Upper lobe of left lung (tissue), 4 donors: ENCODE measurements around the gene ACTN4.
"Not testable (repeated sequence)": the region's sequence is repeated elsewhere in the genome, so short reads cannot be mapped to it uniquely, and the experiment has no call there.

Source experiments
- CTCF ChIP-seq, 6 experiments: fragments of 450-650 bp in 4 of 6; fragments of 200-600 bp in 2 of 6; sonication (generic) in 2 of 6; IDR thresholded peaks; one replicate each; pipeline ENCODE4 v1.5.1; 2016 to 2019; ENCODE audit warnings: antibody characterized with exemption in 6 of 6
- EP300 ChIP-seq, 4 donors: sonication (generic); formaldehyde crosslinking; IDR thresholded peaks; one replicate each; pipeline ENCODE4 v1.5.1; 2017; ENCODE audit warnings: antibody characterized with exemption in 4 of 4, control low read depth in 2 of 4

- not testable (repeated sequence) for TF ChIP-seq EP300, CTCF (IDR thresholded peaks at IDR 0.05)
Measured at GRCh38 chr19:38753783-38754182, 106.3 kb downstream of the ACTN4 start.
